Amniotic epithelial cell (primary cell): ENCODE data around the gene RNF11.

ENCODE experiments used
- DNase-seq: peaks from one replicate; pipeline ENCODE4 v3.0.0-alpha.2; 2010; ENCODE audit warnings: low read depth

Gene RNF11

DNA sequence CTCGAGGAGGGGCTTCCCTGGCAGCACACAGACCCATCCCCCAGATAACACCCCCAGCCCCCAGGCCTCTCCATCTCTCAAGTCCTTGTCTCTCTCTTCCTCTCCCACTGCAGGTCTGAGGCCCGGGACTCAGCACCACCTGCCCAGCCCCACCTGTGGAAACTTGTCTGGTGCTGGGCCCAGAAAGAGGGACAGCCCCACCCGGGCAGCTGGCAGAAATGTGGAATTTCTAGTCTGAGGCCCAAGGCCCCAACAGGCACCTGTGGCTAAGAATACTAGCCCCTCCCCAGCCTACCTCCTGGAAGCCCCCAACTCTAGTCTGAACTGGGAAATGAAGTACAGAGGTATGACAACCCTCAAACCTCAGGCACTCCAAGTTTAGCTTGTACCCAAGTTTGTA lies 78.9 kb downstream of the RNF11 start:
- DNase-seq = no peak

DNA sequence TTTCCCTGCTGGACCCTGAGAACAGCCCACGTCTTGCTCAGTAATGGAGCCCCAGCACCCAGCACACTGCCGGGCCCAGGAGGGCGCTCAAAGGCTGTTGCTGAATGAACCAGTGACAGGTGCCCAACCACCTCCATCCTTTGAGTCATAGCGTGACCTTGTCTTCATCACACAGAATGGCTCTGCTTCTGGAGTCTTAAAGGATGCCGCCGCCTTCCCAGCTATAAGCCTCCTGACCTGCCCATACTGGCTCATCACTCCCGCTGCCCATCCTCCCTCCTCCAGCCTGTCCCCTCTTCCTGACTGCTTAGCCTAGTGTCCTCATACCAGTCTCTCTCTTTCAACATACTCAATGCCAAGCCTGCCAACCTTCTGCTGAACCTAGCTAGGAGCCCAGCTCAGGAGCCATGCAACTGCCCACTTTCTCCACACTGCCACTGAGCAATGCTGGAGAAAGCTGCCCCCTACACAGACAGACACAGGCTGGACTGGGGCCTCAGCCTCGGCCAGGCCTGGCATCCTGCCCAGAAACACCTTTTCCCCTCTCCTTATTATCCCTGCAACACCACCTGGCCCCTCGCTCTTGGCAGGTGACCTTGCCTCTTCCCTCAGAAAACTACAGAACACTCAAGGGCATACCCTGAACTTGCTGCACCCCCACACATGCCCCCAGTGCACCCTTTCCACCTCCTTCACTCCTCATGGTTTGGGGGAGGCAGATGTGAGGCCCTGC lies 80.2 kb downstream of the RNF11 start:
- no peak for DNase-seq

DNA sequence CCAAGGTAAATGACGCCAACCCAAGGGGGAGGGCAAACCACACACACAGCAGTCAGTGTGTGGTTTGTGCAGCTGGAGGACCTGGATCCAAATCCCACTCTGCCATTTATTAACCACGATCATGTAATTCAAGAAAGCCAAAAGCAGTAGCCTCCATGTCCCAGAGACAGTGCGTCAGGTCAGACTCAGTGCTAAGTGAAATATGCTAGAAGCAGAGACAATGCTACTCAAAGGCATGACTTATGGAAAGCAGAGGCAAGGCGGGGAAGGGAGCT lies 80.7 kb downstream of the RNF11 start:
- no peak for DNase-seq

DNA sequence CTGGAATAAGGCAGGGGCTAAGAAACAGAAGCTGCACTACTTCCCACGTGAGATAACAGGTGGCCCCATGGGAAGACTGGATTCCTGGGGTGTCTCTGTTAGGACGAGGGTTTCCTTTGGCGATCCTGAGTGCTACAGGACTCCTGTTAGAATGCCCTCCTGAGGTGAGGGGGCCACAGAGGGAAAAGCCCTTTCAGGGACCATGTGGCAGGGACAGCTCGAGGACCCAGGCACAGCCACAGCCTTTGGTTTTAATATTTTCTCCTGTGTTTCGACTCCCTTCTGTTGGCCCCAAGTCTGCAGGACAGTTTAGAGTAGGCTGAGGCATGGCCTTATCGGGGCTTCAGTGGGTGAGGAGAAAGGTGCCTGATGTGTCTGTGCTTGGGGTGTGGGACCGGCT lies 81.7 kb downstream of the RNF11 start:
- no peak for DNase-seq

DNA sequence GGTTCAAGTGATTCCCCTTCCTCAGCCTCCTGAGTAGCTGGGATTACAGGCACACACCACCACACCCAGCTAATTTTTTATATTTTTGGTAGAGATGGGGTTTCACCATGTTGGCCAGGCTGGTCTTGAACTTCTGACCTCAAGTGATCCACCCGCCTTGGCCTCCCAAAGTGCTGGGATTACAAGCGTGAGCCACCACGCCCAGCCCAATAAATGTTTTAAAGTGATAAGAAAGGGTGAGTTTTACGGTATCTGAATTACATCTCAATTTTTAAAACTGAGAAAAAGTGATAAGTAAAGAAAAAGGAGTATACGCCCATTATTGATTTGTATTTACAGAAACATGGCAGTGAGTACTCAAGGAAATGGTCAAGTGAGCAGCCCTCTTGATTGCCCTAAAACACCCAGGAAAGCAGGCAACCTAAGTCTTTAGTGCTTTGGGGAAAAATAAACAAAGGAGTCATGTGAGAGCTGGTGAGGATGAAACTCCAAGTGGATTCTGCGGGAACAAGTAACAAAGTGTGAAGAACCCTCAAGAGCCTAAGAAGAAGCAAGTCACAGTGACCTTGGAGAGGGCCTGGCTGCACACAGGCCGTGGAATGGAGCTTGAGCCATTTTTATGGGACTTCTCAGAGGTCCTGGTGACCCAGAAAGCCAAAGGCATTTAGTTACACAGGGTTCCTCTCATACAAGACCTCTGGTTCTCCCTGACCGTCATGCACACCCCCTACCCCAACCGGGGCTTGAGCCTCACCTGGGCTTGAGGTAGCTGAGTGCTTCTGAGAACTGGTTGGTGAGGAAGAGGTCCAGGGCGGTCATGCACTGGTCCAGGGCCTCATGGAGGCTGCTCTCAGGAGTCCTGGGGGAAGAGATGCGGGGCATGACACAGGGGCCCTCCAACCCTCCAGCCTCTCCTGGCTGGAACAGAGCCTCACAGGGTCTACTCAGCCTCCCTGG lies 85.2 kb downstream of the RNF11 start:
- no peak for DNase-seq

DNA sequence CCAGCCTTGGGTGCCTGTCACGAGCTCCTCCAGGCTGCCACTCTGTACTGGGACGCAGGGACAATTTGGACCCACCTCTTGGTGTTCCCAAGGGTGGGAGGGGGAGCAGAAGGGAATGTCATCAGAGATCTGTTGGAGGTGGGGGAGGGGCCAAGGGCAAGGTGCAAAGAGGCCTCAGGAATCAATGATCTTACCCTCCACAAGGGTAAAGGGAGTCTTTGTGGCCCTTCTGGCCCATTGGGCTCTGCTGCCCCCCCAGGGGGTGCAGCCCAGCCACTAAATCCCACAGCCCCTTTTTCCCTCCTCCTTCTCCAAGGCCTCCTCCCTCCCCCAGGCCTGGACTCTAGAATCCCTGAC lies 85.8 kb downstream of the RNF11 start:
- no peak for DNase-seq

DNA sequence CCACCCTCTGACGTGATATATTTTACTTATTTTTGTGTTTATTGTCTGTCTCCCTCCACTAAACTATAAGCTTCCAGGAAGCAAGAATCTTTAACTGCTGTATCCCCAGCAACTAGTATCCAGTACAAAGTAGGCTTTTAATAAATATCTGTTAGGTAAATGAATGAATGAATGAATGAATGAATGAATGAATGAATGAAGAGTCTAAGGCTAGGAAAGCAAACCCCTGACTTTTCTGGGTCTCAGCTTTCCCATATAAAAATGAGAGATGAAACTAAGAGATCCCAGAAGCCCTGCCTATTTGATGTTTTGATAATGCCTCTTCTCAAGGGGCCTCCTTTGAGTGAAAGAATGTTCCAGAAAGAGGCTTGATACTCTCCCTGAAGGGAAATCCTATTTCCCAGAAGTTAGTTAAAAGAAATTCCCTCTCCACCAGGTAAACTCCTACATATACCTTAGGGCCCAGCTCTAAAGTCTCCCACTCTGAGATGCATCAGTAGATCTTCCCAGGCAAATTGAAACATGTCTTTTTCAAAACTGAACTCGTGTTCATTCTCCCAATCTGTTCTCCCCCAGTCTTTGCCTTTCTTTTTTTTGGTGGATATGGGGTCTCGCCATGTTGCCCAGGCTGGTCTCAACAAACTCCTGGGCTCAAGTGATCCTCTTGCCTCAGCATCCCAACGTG lies 86.5 kb downstream of the RNF11 start:
- DNase-seq = no peak
